OCI-LY7 (cell line): ENCODE results near the gene MLX. TPM values are rescaled to one million over a fixed set of nuclear protein-coding genes. Genes with fewer than 3 reads are reported as not detected.

ENCODE experiments used
- BruUV-seq: library from RNA; stranded (reverse); fragments of 400-500 nt; replicated peaks from 2 replicates; lab custom pipeline; 2021; lab: Mats Ljungman, UMichigan
- CTCF ChIA-PET: fragments of 300-600 bp; sonication (Branson Sonifier 250); formaldehyde crosslinking; loops from one replicate; lab custom pipeline; 2022; ENCODE audit warnings: antibody characterized with exemption; ENCODE audit not compliant: unreplicated experiment; lab: Charles Lee
- POLR2A ChIA-PET: fragments of 300-600 bp; sonication (Branson Sonifier 250); formaldehyde crosslinking; loops from one replicate; lab custom pipeline; 2022; ENCODE audit warnings: antibody characterized with exemption; lab: Charles Lee
- DNase-seq: peaks from one replicate; pipeline ENCODE4 v3.0.0-alpha.2; 2015; ENCODE audit warnings: low spot score
- H2AFZ ChIP-seq: fragments of 200-600 bp; sonication (generic), shearing (Covaris generic); 2 replicates; pipeline ENCODE4 v1.6.1; 2014; ENCODE audit warnings: mild to moderate bottlenecking, antibody characterized with exemption, low read length, moderate library complexity
- H3K27ac ChIP-seq: fragments of 200-600 bp; sonication (generic); 2 replicates; pipeline ENCODE4 v1.5.1; 2014; ENCODE audit warnings: mixed run types, low read depth, mild to moderate bottlenecking, moderate library complexity, low read length, inconsistent platforms; ENCODE audit not compliant: poor library complexity, severe bottlenecking
- H3K36me3 ChIP-seq: fragments of 200-600 bp; sonication (generic); 2 replicates; pipeline ENCODE4 v1.6.1; 2014; ENCODE audit warnings: mild to moderate bottlenecking, antibody characterized with exemption, low read length, moderate library complexity, mixed read lengths; ENCODE audit not compliant: insufficient read depth
- H3K4me1 ChIP-seq: fragments of 200-600 bp; sonication (generic); 2 replicates; pipeline ENCODE4 v1.5.1; 2014; ENCODE audit warnings: mild to moderate bottlenecking, low read length; ENCODE audit not compliant: insufficient read depth, poor library complexity, severe bottlenecking
- H3K4me2 ChIP-seq: fragments of 200-600 bp; sonication (generic); 2 replicates; pipeline ENCODE4 v1.6.1; 2014; ENCODE audit warnings: mild to moderate bottlenecking, low read length
- H3K4me3 ChIP-seq: fragments of 200-600 bp; sonication (generic); 2 replicates; pipeline ENCODE4 v1.5.1; 2014; ENCODE audit warnings: mild to moderate bottlenecking, low read depth, low read length; ENCODE audit not compliant: poor library complexity, severe bottlenecking
- H3K79me2 ChIP-seq: fragments of 200-600 bp; sonication (generic); 2 replicates; pipeline ENCODE4 v1.6.1; 2016; ENCODE audit warnings: low read depth, mild to moderate bottlenecking, low read length, moderate library complexity, mixed read lengths; ENCODE audit not compliant: insufficient read depth
- H3K9me2 ChIP-seq: fragments of 200-600 bp; sonication (generic); 2 replicates; pipeline ENCODE4 v1.6.1; 2016; ENCODE audit warnings: mild to moderate bottlenecking, low read length, mixed read lengths; ENCODE audit not compliant: insufficient read depth
- H3K9me3 ChIP-seq: fragments of 200-600 bp; sonication (generic); 2 replicates; pipeline ENCODE4 v1.6.1; 2014; ENCODE audit warnings: mild to moderate bottlenecking, mixed run types, low read length, mixed read lengths
- H4K20me1 ChIP-seq: fragments of 200-600 bp; sonication (generic); 2 replicates; pipeline ENCODE4 v1.6.1; 2014; ENCODE audit warnings: mild to moderate bottlenecking, antibody characterized with exemption, low read length, moderate library complexity, mixed read lengths; ENCODE audit not compliant: insufficient read depth
- EZH2phosphoT487 ChIP-seq: fragments of 200-600 bp; sonication (generic); IDR thresholded peaks from 2 replicates; pipeline ENCODE4 v1.6.1; 2018; ENCODE audit warnings: low read depth, borderline replicate concordance, mild to moderate bottlenecking, mixed run types, antibody characterized with exemption, low read length, moderate library complexity, mixed read lengths
- intact Hi-C: fragments of 100-400 bp; cut with micrococcal nuclease; formaldehyde crosslinking; loops from one replicate; pipeline ENCODE4 v1.10.0; 2022; ENCODE audit not compliant: unreplicated experiment
- total RNA-seq, 2 experiments: library from RNA; depleted of rRNA in 1 of 2; stranded (reverse); fragments of >200 nt in 1 of 2; shearing (Covaris generic) in 1 of 2; gene quantifications; 2 replicates each; pipeline ENCODE4 v1.2.3, GENCODE V29; 2014 to 2022
- TF ChIP-seq, protein P1 (sequence below): fragments of 200-600 bp; sonication (generic); conservative IDR thresholded peaks from 2 replicates; pipeline ENCODE4 v1.5.1; 2014; ENCODE audit warnings: mild to moderate bottlenecking, antibody characterized with exemption, low read length, moderate library complexity, mixed read lengths

The MLX gene
- total RNA-seq, 2 experiments from 2014 or later, result 33.6 to 51.2 TPM

DNA sequence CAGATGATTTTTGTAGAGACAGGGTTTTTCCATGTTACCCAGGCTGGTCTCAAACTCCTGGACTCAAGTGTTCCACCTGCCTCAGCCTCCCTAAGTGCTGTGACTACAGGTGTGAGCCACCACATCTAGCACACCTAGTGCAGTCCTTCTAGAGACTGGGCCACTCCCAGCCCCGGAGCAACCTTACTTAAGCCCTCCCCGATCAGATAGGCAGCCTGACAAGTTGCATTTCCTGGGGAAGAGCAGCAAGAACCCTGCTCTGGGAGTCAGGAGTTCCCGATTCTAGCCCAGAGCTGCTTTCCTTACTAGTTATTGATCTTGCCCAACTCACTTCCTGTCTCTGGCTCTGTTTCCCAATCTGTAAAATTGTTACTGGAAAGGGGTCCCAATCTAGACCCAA, 37.8 kb upstream of the MLX start:
- Histone ChIP-seq H3K4me1 (peaks cover 19% of the 10 kb centered on the region), H3K27ac (no peak overlapping the region), H2AFZ (no peak overlapping the region), H3K36me3 (no peaks in the 10 kb centered on the region), H3K4me3 (no peak overlapping the region), H3K79me2 (no peaks in the 10 kb centered on the region), H4K20me1 (no peaks in the 10 kb centered on the region), H3K9me3 (no peaks in the 10 kb centered on the region), H3K9me2 (no peaks in the 10 kb centered on the region), H3K4me2 (no peak overlapping the region)
- DNase-seq, result no peak
- intact Hi-C loops, result no loop called here
- ChIA-PET CTCF (no interaction called here), POLR2A (interaction anchor here (1.6 kb wide), 1 partner anchor 98 kb away, joined by 5 read pairs; no protein-coding TSS in a partner anchor)
- TF ChIP-seq EZH2phosphoT487, result no peak
- TF ChIP-seq, protein P1, sequence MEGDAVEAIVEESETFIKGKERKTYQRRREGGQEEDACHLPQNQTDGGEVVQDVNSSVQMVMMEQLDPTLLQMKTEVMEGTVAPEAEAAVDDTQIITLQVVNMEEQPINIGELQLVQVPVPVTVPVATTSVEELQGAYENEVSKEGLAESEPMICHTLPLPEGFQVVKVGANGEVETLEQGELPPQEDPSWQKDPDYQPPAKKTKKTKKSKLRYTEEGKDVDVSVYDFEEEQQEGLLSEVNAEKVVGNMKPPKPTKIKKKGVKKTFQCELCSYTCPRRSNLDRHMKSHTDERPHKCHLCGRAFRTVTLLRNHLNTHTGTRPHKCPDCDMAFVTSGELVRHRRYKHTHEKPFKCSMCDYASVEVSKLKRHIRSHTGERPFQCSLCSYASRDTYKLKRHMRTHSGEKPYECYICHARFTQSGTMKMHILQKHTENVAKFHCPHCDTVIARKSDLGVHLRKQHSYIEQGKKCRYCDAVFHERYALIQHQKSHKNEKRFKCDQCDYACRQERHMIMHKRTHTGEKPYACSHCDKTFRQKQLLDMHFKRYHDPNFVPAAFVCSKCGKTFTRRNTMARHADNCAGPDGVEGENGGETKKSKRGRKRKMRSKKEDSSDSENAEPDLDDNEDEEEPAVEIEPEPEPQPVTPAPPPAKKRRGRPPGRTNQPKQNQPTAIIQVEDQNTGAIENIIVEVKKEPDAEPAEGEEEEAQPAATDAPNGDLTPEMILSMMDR, result no peak
- BruUV-seq, result no TSS peak

DNA sequence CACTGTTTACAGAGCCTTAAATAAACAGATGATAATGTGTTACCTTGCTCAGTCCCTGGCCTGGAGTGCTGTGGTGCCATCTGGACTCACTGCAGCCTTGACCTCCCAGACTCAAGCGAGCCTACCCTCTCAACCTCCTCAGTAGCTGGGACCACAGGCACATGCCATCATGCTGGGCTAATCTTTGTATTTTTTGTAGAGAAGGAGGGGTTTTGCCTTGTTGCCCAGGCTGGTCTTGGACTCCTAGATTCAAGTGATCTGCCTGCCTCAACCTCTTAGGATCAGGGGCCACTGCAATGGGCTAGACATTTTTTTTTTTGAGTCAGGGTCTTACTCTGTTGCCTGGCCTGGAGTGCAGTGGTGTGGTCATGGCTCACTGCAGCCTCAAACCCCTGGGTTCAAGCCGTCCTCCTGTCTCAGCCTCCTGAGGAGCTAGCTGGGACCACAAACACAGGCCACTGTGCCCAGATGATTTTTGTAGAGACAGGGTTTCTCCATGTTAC, 35.9 kb upstream of the MLX start:
- no peaks in the 10 kb centered on the region for H3K9me2 ChIP-seq
- H3K4me2 ChIP-seq, result peak overlapping the region; percentile 59
- H3K4me3 ChIP-seq, result no peak overlapping the region
- POLR2A ChIA-PET, result interaction anchor here (1.4 kb wide), 1 partner anchor 124 kb away, joined by 8 read pairs; no protein-coding TSS in a partner anchor
- no peaks in the 10 kb centered on the region for H3K79me2 ChIP-seq
- no TSS peak for BruUV-seq
- peak overlapping the region; percentile 45 for H3K27ac ChIP-seq
- peaks cover 30% of the 10 kb centered on the region for H3K4me1 ChIP-seq
- CTCF ChIA-PET, result no interaction called here
- no peaks in the 10 kb centered on the region for H3K36me3 ChIP-seq
- no peaks in the 10 kb centered on the region for H4K20me1 ChIP-seq
- H3K9me3 ChIP-seq, result no peaks in the 10 kb centered on the region
- intact Hi-C loops, result no loop called here
- TF ChIP-seq, protein P1, result no peak
- no peak for TF ChIP-seq EZH2phosphoT487
- no peak for DNase-seq
- H2AFZ ChIP-seq, result peak overlapping the region; percentile 56
